Panc1 (cell line): Measurements from ENCODE around the gene UBE2E1. TPM values are rescaled to one million over a fixed set of nuclear protein-coding genes. Genes with fewer than 3 reads are reported as not detected.

Source experiments
- ATAC-seq: fragments of 200-7000 bp; cut with Tn5 transposase; 2 replicates; pipeline ENCODE4 v1.9.1; 2020; ENCODE audit warnings: mild to moderate bottlenecking, moderate library complexity
- BruUV-seq: library from RNA; stranded (reverse); fragments of 400-500 nt; replicated peaks from 2 replicates; lab custom pipeline; 2021; lab: Mats Ljungman, UMichigan
- CTCF ChIA-PET: fragments of 300-600 bp; sonication (Branson Sonifier 250); formaldehyde crosslinking; loops from one replicate; lab custom pipeline; 2022; ENCODE audit warnings: antibody characterized with exemption; lab: Charles Lee
- POLR2A ChIA-PET: fragments of 300-600 bp; sonication (Branson Sonifier 250); formaldehyde crosslinking; loops from one replicate; lab custom pipeline; 2022; ENCODE audit warnings: antibody characterized with exemption; lab: Charles Lee
- DNase-seq: peaks from one replicate; pipeline ENCODE4 v3.0.0-alpha.2; 2010; ENCODE audit warnings: low read depth, low spot score
- H3K27ac ChIP-seq: 2 replicates; pipeline ENCODE4 v1.5.1; 2011; ENCODE audit warnings: mild to moderate bottlenecking, low read length, inconsistent platforms
- H3K27me3 ChIP-seq: fragments of 200-500 bp; sonication (Bioruptor generic); 2 replicates; pipeline ENCODE4 v1.6.0; 2014; ENCODE audit warnings: low read length, inconsistent platforms; ENCODE audit not compliant: control insufficient read depth, insufficient read depth
- H3K36me3 ChIP-seq: fragments of 200-500 bp; sonication (Bioruptor generic); 2 replicates; pipeline ENCODE4 v1.5.1; 2014; ENCODE audit warnings: inconsistent platforms, mild to moderate bottlenecking, low read length, moderate library complexity; ENCODE audit not compliant: control insufficient read depth, insufficient read depth
- H3K4me1 ChIP-seq: 2 replicates; pipeline ENCODE4 v1.5.1; 2011; ENCODE audit warnings: inconsistent platforms, mild to moderate bottlenecking, low read length, moderate library complexity; ENCODE audit not compliant: control insufficient read depth, insufficient read depth
- H3K4me3 ChIP-seq, 2 experiments: 2 replicates each; pipeline ENCODE4 v1.5.1; 2011 to 2012; ENCODE audit warnings: low read depth in 2 of 2, low read length in 2 of 2, mild to moderate bottlenecking in 2 of 2, inconsistent platforms in 1 of 2, moderate library complexity in 1 of 2
- H3K9me3 ChIP-seq: fragments of 200-500 bp; sonication (Bioruptor generic); 2 replicates; pipeline ENCODE4 v1.5.1; 2014; ENCODE audit warnings: low read depth, mild to moderate bottlenecking, inconsistent platforms, low read length, moderate library complexity; ENCODE audit not compliant: control insufficient read depth, insufficient read depth
- POLR2AphosphoS5 ChIP-seq: IDR thresholded peaks from 2 replicates; pipeline ENCODE4 v1.6.1; 2012; ENCODE audit warnings: mild to moderate bottlenecking, low read depth, low read length, moderate library complexity
- SIN3A ChIP-seq: IDR thresholded peaks from 2 replicates; pipeline ENCODE4 v1.6.1; 2012; ENCODE audit warnings: low read depth, mild to moderate bottlenecking, low read length, moderate library complexity, borderline replicate concordance; ENCODE audit not compliant: insufficient read depth
- TCF7L2 ChIP-seq: IDR thresholded peaks from 2 replicates; pipeline ENCODE4 v1.6.1; 2011; ENCODE audit warnings: mild to moderate bottlenecking, low read depth, low read length, inconsistent platforms
- in situ Hi-C: cut with HindIII; loops from 2 replicates; pipeline ENCODE4 v1.10.0; 2016; ENCODE audit warnings: low sequenced_read_pairs, low pct_unique_long_range_greater_than_20kb
- intact Hi-C: fragments of 100-400 bp; cut with micrococcal nuclease; formaldehyde crosslinking; loops from one replicate; pipeline ENCODE4 v1.10.0; 2022; ENCODE audit not compliant: unreplicated experiment
- total RNA-seq: library from RNA; stranded (reverse); gene quantifications from one replicate; pipeline ENCODE4 v1.2.1, GENCODE V29; 2021; ENCODE audit not compliant: unreplicated experiment
- TF ChIP-seq, protein P1 (sequence below), 2 experiments: IDR thresholded peaks; 2 replicates each; pipeline ENCODE4 v1.6.1; 2011 to 2012; ENCODE audit warnings: low read depth in 2 of 2, control low read depth in 1 of 2, low read length in 1 of 2, mild to moderate bottlenecking in 1 of 2, moderate library complexity in 1 of 2; ENCODE audit not compliant: insufficient read depth in 1 of 2
- TF ChIP-seq, protein P2 (sequence below): fragments of 450-650 bp; IDR thresholded peaks from 2 replicates; pipeline ENCODE4 v1.5.1; 2017; ENCODE audit warnings: mild to moderate bottlenecking

UBE2E1 gene
- total RNA-seq, 1 experiment from 2014 or later: 127 TPM

DNA sequence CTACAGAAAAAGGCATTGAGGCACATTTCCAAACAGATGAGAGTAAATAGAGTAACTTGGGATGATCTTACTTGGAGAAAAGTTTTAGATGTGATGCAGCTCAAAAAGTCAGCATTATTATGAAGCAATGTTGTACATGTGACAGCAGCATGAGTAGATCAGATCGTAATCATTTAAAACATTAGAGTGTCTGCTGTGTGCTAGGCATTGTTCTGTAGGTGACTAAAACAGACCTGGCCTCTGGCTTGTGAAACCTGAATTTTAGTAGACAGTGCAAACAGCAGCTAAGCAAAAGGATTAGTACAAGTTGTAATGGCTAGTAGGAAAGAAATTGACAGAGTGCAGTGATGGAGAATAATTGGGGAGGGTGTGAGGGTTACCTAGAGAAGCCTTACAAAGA, 15.1 kb downstream of the UBE2E1 start:
- no peak for DNase-seq
- POLR2A ChIA-PET: no interaction called here
- intact Hi-C loops (no loop called here), in situ Hi-C loops (no loop called here)
- ATAC-seq: no peak
- BruUV-seq: no TSS peak
- no peaks in the 10 kb centered on the region for H3K36me3 ChIP-seq
- H3K4me1 ChIP-seq: peaks cover 8% of the 10 kb centered on the region
- H3K4me3 ChIP-seq: no peak overlapping the region
- CTCF ChIA-PET: no interaction called here
- H3K27ac ChIP-seq: no peak overlapping the region
- no peak for TF ChIP-seq POLR2AphosphoS5
- no peak for TF ChIP-seq TCF7L2
- no peak for TF ChIP-seq SIN3A
- TF ChIP-seq, protein P1, sequence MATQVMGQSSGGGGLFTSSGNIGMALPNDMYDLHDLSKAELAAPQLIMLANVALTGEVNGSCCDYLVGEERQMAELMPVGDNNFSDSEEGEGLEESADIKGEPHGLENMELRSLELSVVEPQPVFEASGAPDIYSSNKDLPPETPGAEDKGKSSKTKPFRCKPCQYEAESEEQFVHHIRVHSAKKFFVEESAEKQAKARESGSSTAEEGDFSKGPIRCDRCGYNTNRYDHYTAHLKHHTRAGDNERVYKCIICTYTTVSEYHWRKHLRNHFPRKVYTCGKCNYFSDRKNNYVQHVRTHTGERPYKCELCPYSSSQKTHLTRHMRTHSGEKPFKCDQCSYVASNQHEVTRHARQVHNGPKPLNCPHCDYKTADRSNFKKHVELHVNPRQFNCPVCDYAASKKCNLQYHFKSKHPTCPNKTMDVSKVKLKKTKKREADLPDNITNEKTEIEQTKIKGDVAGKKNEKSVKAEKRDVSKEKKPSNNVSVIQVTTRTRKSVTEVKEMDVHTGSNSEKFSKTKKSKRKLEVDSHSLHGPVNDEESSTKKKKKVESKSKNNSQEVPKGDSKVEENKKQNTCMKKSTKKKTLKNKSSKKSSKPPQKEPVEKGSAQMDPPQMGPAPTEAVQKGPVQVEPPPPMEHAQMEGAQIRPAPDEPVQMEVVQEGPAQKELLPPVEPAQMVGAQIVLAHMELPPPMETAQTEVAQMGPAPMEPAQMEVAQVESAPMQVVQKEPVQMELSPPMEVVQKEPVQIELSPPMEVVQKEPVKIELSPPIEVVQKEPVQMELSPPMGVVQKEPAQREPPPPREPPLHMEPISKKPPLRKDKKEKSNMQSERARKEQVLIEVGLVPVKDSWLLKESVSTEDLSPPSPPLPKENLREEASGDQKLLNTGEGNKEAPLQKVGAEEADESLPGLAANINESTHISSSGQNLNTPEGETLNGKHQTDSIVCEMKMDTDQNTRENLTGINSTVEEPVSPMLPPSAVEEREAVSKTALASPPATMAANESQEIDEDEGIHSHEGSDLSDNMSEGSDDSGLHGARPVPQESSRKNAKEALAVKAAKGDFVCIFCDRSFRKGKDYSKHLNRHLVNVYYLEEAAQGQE (IDR thresholded peaks at IDR 0.05; ENCODE audit: insufficient read depth in 1 of 2, low read depth in 2 of 2, low read length in 1 of 2): no peak
- TF ChIP-seq, protein P2, sequence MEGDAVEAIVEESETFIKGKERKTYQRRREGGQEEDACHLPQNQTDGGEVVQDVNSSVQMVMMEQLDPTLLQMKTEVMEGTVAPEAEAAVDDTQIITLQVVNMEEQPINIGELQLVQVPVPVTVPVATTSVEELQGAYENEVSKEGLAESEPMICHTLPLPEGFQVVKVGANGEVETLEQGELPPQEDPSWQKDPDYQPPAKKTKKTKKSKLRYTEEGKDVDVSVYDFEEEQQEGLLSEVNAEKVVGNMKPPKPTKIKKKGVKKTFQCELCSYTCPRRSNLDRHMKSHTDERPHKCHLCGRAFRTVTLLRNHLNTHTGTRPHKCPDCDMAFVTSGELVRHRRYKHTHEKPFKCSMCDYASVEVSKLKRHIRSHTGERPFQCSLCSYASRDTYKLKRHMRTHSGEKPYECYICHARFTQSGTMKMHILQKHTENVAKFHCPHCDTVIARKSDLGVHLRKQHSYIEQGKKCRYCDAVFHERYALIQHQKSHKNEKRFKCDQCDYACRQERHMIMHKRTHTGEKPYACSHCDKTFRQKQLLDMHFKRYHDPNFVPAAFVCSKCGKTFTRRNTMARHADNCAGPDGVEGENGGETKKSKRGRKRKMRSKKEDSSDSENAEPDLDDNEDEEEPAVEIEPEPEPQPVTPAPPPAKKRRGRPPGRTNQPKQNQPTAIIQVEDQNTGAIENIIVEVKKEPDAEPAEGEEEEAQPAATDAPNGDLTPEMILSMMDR: no peak
- no peaks in the 10 kb centered on the region for H3K27me3 ChIP-seq
- H3K9me3 ChIP-seq: no peaks in the 10 kb centered on the region

DNA sequence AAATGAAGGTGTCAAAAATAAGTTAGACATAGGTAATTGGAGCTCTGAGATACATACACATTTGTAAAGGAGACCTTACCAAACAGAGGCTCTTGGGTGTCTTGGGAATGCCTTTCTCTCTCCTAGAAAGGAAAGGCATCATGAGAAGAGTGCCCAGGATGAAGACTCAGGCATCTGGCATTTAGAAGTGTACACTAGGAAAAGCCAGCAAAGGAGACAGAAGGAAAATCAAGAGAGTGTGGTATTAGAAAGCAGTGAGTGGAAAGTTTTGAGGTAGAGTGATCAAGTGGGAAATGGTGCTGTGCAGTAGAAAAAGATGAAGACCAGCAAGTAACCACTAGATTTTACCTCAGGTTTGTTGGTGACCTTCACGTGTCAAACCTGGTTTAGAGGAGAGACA, 16.1 kb downstream of the UBE2E1 start:
- CTCF ChIA-PET: no interaction called here
- 0 out of 2 replicates have a peak, but pooled peaks have one; percentile 46 for ATAC-seq
- H3K9me3 ChIP-seq: no peaks in the 10 kb centered on the region
- H3K27ac ChIP-seq: no peak overlapping the region
- TF ChIP-seq POLR2AphosphoS5 (no peak), SIN3A (no peak), TCF7L2 (no peak)
- TF ChIP-seq, protein P2: no peak
- TF ChIP-seq, protein P1 (IDR thresholded peaks at IDR 0.05; ENCODE audit: insufficient read depth in 1 of 2, low read depth in 2 of 2, low read length in 1 of 2): no peak
- peaks cover 14% of the 10 kb centered on the region for H3K4me1 ChIP-seq
- no peaks in the 10 kb centered on the region for H3K27me3 ChIP-seq
- DNase-seq: no peak
- in situ Hi-C loops (no loop called here), intact Hi-C loops (no loop called here)
- no TSS peak for BruUV-seq
- H3K4me3 ChIP-seq: no peak overlapping the region
- no peaks in the 10 kb centered on the region for H3K36me3 ChIP-seq
- POLR2A ChIA-PET: no interaction called here
